GDM1 (cell line): ENCODE results near the gene WDR27.
"Not testable (repeated sequence)": the region's sequence is repeated elsewhere in the genome, so short reads cannot be mapped to it uniquely, and the experiment has no call there.

ENCODE experiments used
- DNase-seq: peaks from one replicate; lab custom pipeline; 2025; lab: John Stamatoyannopoulos, UW

WDR27 gene

GRCh38 chr6:169660751-169661390 lies 41.0 kb downstream of the WDR27 start:
- no peak for DNase-seq

GRCh38 chr6:169659820-169660610 lies 41.8 kb downstream of the WDR27 start:
- no peak for DNase-seq

GRCh38 chr6:169657284-169657610 lies 44.6 kb downstream of the WDR27 start:
- DNase-seq, result no peak

GRCh38 chr6:169656546-169657283 lies 45.1 kb downstream of the WDR27 start:
- no peak for DNase-seq

GRCh38 chr6:169654598-169655391 lies 47.0 kb downstream of the WDR27 start:
- DNase-seq, result peak; percentile 39

GRCh38 chr6:169653691-169654090 lies 48.1 kb downstream of the WDR27 start:
- DNase-seq, result no peak

GRCh38 chr6:169652896-169653295 lies 48.9 kb downstream of the WDR27 start:
- DNase-seq, result no peak

GRCh38 chr6:169651498-169651897 lies 50.3 kb downstream of the WDR27 start:
- no peak for DNase-seq

- no peak for DNase-seq
Observed at GRCh38 chr6:169650959-169651292, 50.9 kb downstream of the WDR27 start.

GRCh38 chr6:169650241-169650958 lies 51.4 kb downstream of the WDR27 start:
- DNase-seq, result no peak

- DNase-seq, result no peak
Observed at GRCh38 chr6:169648617-169649016, 53.2 kb downstream of the WDR27 start.

GRCh38 chr6:169648092-169648491 lies 53.7 kb downstream of the WDR27 start:
- DNase-seq, result no peak

- DNase-seq, result no peak
Observed at GRCh38 chr6:169647637-169648036, 54.2 kb downstream of the WDR27 start.

- no peak for DNase-seq
Observed at GRCh38 chr6:169646906-169647567, 54.8 kb downstream of the WDR27 start.

- not testable (repeated sequence) for DNase-seq
Observed at GRCh38 chr6:169645459-169645858, 56.4 kb downstream of the WDR27 start.

- DNase-seq, result no peak
Observed at GRCh38 chr6:169643521-169643920, 58.3 kb downstream of the WDR27 start.

GRCh38 chr6:169642455-169642854 lies 59.4 kb downstream of the WDR27 start:
- DNase-seq, result no peak

- no peak for DNase-seq
Observed at GRCh38 chr6:169641461-169642085, 60.3 kb downstream of the WDR27 start.

GRCh38 chr6:169640983-169641382 lies 60.8 kb downstream of the WDR27 start:
- DNase-seq, result no peak

- DNase-seq, result no peak
Observed at GRCh38 chr6:169640351-169640852, 61.4 kb downstream of the WDR27 start.
